GM12891 (cell line): Measurements from ENCODE around the gene PARM1.

Experiments used
- POLR2A ChIP-seq: IDR thresholded peaks from 2 replicates; pipeline ENCODE4 v1.6.1; 2011; ENCODE audit warnings: low read depth, low read length, control low read depth
- POLR2AphosphoS5 ChIP-seq: IDR thresholded peaks from 2 replicates; pipeline ENCODE4 v1.6.1; 2011; ENCODE audit warnings: low read depth, low read length, control low read depth
- TAF1 ChIP-seq: IDR thresholded peaks from 2 replicates; pipeline ENCODE4 v1.6.1; 2011; ENCODE audit warnings: low read depth, low read length, control low read depth

DNA sequence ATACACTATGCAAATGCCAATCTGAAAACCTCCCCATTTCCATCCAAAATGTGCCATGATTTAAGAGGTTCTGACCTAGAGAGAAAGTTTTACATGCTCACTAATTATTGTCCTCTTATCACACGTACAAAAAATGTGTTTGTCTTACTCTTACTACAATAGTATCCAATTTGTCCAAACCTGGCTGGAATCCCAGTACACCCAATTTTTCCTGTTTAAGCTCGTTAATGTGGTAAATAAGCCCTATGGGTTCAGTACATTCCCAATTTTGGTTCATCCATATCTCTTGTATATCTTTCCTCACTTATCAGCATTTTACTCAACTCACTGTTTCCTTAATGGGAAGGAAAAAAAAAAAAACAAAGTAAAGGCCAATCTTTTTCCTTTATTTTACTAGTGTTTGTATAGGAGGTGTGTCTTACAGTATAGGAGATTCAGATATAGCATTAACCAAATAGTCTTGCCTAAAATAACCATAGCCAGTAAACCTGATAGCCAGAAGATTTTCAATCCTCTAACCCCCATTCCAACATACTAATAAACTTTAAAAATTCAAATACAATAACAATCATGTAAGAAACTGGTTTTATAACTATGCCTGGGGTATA, 109.8 kb downstream of the PARM1 start:
- TF ChIP-seq POLR2A (no peak), TAF1 (no peak), POLR2AphosphoS5 (no peak)
